ENCODE data around the gene UBXN1.

DNA sequence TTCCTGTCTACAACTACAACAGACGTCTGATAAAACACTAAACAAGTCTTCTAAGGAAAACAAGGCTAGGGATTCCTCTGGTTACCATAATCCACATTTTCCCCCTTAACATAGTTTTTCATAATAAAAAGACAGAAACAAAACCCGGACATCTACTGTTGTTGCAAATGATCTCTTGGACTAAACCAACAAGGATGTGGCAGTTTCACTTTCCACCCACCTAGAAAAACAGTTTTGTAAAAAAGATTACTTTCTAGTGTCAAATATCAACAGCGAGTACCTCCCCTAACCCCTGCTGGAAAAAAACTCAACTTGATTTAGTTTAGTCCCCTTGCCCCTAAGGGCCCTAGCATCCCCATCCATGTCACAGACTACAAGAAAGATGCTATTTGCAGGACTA is 34.0 kb upstream of the UBXN1 start:
- TF ChIP-seq POLR2A (IDR thresholded peaks at IDR 0.05): no peak
- TF ChIP-seq CTCF (IDR thresholded peaks at IDR 0.05): no peak
